Measurements from ENCODE around the gene PDE6A. TPM values are rescaled to one million over a fixed set of nuclear protein-coding genes. Genes with fewer than 3 reads are reported as not detected.

The PDE6A gene
- total and polyA plus RNA-seq, 2 of the 8 experiments (the other 6 are each of a cell fraction or from before 2014, with no cell fraction given): not detected

DNA sequence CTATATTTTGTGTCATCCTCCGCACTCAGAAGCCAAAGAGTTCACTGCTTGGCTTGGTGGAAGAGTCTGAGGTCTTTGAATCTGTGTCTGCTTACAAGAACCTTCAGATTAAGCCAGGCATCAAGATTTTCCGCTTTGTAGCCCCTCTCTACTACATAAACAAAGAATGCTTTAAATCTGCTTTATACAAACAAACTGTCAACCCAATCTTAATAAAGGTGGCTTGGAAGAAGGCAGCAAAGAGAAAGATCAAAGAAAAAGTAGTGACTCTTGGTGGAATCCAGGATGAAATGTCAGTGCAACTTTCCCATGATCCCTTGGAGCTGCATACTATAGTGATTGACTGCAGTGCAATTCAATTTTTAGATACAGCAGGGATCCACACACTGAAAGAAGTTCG is 36.6 kb upstream of the PDE6A start:
- Histone ChIP-seq H3K14ac (ENCODE audit: insufficient read length) (no peak overlapping the region), H3K79me1 (ENCODE audit: low read depth, low read length) (no peaks in the 10 kb centered on the region; the same call in 1 of the 2 replicates), H3K4ac (replicated peaks; ENCODE audit: insufficient read length, low read depth, low read length) (no peak overlapping the region), H3K18ac (ENCODE audit: extremely low read depth, low read length) (no peak overlapping the region), H3K36me3 (ENCODE audit: control insufficient read depth in 2 of 4, insufficient read depth in 4 of 4, low read length in 3 of 4) (peaks cover 0 to 3% (median 2%) of the 10 kb centered on the region in 4 experiments; a peak in 3 of 8 replicates), H4K91ac (replicated peaks; ENCODE audit: insufficient read length, low read length) (no peak overlapping the region), H2BK5ac (ENCODE audit: low read depth, low read length) (no peak overlapping the region), H3K9ac (replicated peaks in 1 of 4; ENCODE audit: extremely low read depth in 1 of 4, low read depth in 3 of 4, low read length in 3 of 4) (no peak overlapping the region), H3K27ac (ENCODE audit: low read depth, low read length) (no peak overlapping the region), H3K23ac (ENCODE audit: insufficient read length) (no peak overlapping the region), H2AFZ (ENCODE audit: low read length) (no peak overlapping the region), H3K56ac (replicated peaks; ENCODE audit: insufficient read length, low read depth, low read length) (no peak overlapping the region), H2BK120ac (replicated peaks; ENCODE audit: low read depth, low read length) (no peak overlapping the region), H3K27me3 (replicated peaks in 1 of 4; ENCODE audit: control insufficient read depth in 3 of 4, extremely low read depth in 1 of 4, insufficient read depth in 3 of 4, low read length in 3 of 4) (no peaks in the 10 kb centered on the region), H2BK20ac (ENCODE audit: low read length) (no peak overlapping the region), H2BK12ac (ENCODE audit: low read depth, low read length) (no peak overlapping the region), H3K4me1 (replicated peaks in 1 of 4; ENCODE audit: control insufficient read depth in 3 of 4, insufficient read depth in 4 of 4, low read length in 3 of 4) (no peaks in the 10 kb centered on the region), H3K9me3 (ENCODE audit: insufficient read depth in 2 of 2, low read depth in 1 of 2, low read length in 1 of 2) (no peaks in the 10 kb centered on the region), H2AK5ac (ENCODE audit: low read depth, low read length) (no peak overlapping the region), H3K4me3 (ENCODE audit: extremely low read depth in 1 of 4, insufficient read depth in 2 of 4, low read depth in 3 of 4, low read length in 4 of 4) (no peak overlapping the region), H4K5ac (ENCODE audit: insufficient read length, low read depth, low read length) (no peak overlapping the region), H3K79me2 (ENCODE audit: control insufficient read depth in 1 of 2, insufficient read depth in 2 of 2, low read length in 2 of 2) (no peaks in the 10 kb centered on the region), H2BK15ac (ENCODE audit: low read length) (no peak overlapping the region), H4K8ac (ENCODE audit: extremely low read depth, insufficient read depth, low read length) (no peak overlapping the region), H4K20me1 (replicated peaks in 1 of 2; ENCODE audit: control insufficient read depth in 1 of 2, insufficient read depth in 2 of 2, low read length in 2 of 2) (no peaks in the 10 kb centered on the region), H3K23me2 (ENCODE audit: low read depth, low read length) (no peaks in the 10 kb centered on the region), H3K4me2 (ENCODE audit: insufficient read depth in 1 of 2, low read depth in 2 of 2, low read length in 2 of 2) (no peak overlapping the region)
- POLR2A ChIA-PET (ENCODE audit: partially characterized antibody): no interaction called here
- TF ChIP-seq GABPA (IDR thresholded peaks at IDR 0.05; ENCODE audit: borderline replicate concordance, insufficient read depth, low read length): no peak
- CTCF ChIA-PET (ENCODE audit: partially characterized antibody): interaction anchor here (2.7 to 5.5 kb wide), 2 partner anchors 10 to 147 kb away, joined by 10 to 26 read pairs; no protein-coding TSS in a partner anchor
- 88% methylated on average over 3 of the region's 3 CpGs; no CpG with 5 or more reads in 1 of the 2 experiments for WGBS, 2 experiments (ENCODE audit: extremely low coverage in 1 of 2, insufficient coverage in 1 of 2, insufficient read length in 1 of 2, insufficient replicate concordance in 2 of 2, low coverage in 1 of 2, low lambda C conversion rate in 2 of 2, missing lambda C conversion rate in 1 of 2)
- no peak for FAIRE-seq
- no peak for DNase-seq (ENCODE audit: low read depth in 1 of 2, low spot score in 2 of 2)
